Osteoblast (primary cell): Measurements from ENCODE around the gene YTHDF1. TPM values are rescaled to one million over a fixed set of nuclear protein-coding genes. Genes with fewer than 3 reads are reported as not detected.
"Not testable (repeated sequence)": the region's sequence is repeated elsewhere in the genome, so short reads cannot be mapped to it uniquely, and the experiment has no call there.

ENCODE experiments used
- DNase-seq: peaks from one replicate; pipeline ENCODE4 v3.0.0; 2011; ENCODE audit warnings: low spot score, mixed read lengths; ENCODE audit not compliant: insufficient read length; ENCODE audit errors: missing footprints
- H2AFZ ChIP-seq: 2 replicates; pipeline ENCODE4 v1.6.0; 2011; ENCODE audit warnings: mild to moderate bottlenecking, low read length
- H3K27ac ChIP-seq: 2 replicates; pipeline ENCODE4 v1.5.1; 2011; ENCODE audit warnings: mild to moderate bottlenecking, low read depth, low read length, moderate library complexity
- H3K27me3 ChIP-seq: 2 replicates; pipeline ENCODE4 v1.6.0; 2012; ENCODE audit warnings: mild to moderate bottlenecking, control low read depth, inconsistent platforms, low read length, moderate library complexity; ENCODE audit not compliant: insufficient read depth
- H3K36me3 ChIP-seq: 2 replicates; pipeline ENCODE4 v1.5.1; 2011; ENCODE audit warnings: mild to moderate bottlenecking, low read length, control low read depth, moderate library complexity; ENCODE audit not compliant: insufficient read depth
- H3K4me1 ChIP-seq: 2 replicates; pipeline ENCODE4 v1.5.1; 2011; ENCODE audit warnings: mild to moderate bottlenecking, low read length, control low read depth, moderate library complexity; ENCODE audit not compliant: insufficient read depth
- H3K4me2 ChIP-seq: 2 replicates; pipeline ENCODE4 v1.6.0; 2011; ENCODE audit warnings: mild to moderate bottlenecking, low read length; ENCODE audit not compliant: insufficient read depth
- H3K4me3 ChIP-seq: fragments of 200-600 bp; sonication (generic); 3 replicates; pipeline ENCODE4 v1.5.1; 2012; ENCODE audit warnings: mild to moderate bottlenecking, low read length, inconsistent platforms; ENCODE audit not compliant: insufficient read depth
- H3K79me2 ChIP-seq: 2 replicates; pipeline ENCODE4 v1.6.0; 2012; ENCODE audit warnings: mild to moderate bottlenecking, low read length, control low read depth, inconsistent platforms; ENCODE audit not compliant: insufficient read depth
- H3K9me3 ChIP-seq: 2 replicates; pipeline ENCODE4 v1.5.1; 2011; ENCODE audit warnings: low read depth, low read length, control low read depth
- H4K20me1 ChIP-seq: 2 replicates; pipeline ENCODE4 v1.6.0; 2012; ENCODE audit warnings: mild to moderate bottlenecking, low read length, control low read depth; ENCODE audit not compliant: insufficient read depth
- CTCF ChIP-seq: IDR thresholded peaks from 2 replicates; pipeline ENCODE4 v1.5.1; 2011; ENCODE audit warnings: mild to moderate bottlenecking, low read depth, low read length, moderate library complexity; ENCODE audit errors: extremely low read depth
- total RNA-seq: library from RNA; depleted of rRNA; stranded (reverse); fragments of >200 nt; gene quantifications from 2 replicates; pipeline ENCODE4 v1.2.3, GENCODE V29; 2012

The YTHDF1 gene
- total RNA-seq, 1 donor = 23.9 TPM

GRCh38 chr20:63160641-63161175, 55.2 kb downstream of the YTHDF1 start:
- Histone ChIP-seq H3K4me2 (no peak overlapping the region), H3K9me3 (no peaks in the 10 kb centered on the region), H3K36me3 (no peaks in the 10 kb centered on the region), H3K4me1 (no peaks in the 10 kb centered on the region), H4K20me1 (no peaks in the 10 kb centered on the region), H3K4me3 (no peak overlapping the region), H3K79me2 (no peaks in the 10 kb centered on the region), H3K27ac (no peak overlapping the region), H2AFZ (no peak overlapping the region), H3K27me3 (peaks cover 21% of the 10 kb centered on the region)
- peak; percentile 74 for DNase-seq
- no peak for TF ChIP-seq CTCF

GRCh38 chr20:63159826-63160640, 55.9 kb downstream of the YTHDF1 start:
- H3K27ac ChIP-seq = no peak overlapping the region
- no peaks in the 10 kb centered on the region for H4K20me1 ChIP-seq
- no peaks in the 10 kb centered on the region for H3K79me2 ChIP-seq
- no peak overlapping the region for H2AFZ ChIP-seq
- TF ChIP-seq CTCF = no peak
- no peak overlapping the region for H3K4me2 ChIP-seq
- no peaks in the 10 kb centered on the region for H3K36me3 ChIP-seq
- H3K4me3 ChIP-seq = no peak overlapping the region
- DNase-seq = peak; percentile 79
- H3K27me3 ChIP-seq = peaks cover 28% of the 10 kb centered on the region
- no peaks in the 10 kb centered on the region for H3K9me3 ChIP-seq
- H3K4me1 ChIP-seq = no peaks in the 10 kb centered on the region

DNA sequence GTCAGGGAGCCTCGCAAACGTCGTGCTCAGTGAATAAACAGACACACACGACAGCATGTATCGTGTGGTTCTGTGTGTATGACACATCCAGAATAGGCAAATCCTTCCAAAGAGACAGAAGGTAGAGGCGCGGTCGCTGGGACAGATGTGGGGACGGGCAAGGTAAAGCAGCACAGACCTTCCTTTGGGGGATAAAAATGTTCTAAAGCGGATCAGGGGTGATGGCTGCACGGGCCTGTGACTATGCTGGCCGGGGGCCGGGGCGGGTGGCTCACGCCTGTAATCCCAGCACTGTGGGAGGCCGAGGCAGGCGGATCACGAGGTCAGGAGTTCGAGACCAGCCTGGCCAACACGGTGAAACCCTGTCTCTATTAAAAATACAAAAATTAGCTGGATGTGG, 56.7 kb downstream of the YTHDF1 start:
- not testable (repeated sequence) for H3K4me1 ChIP-seq, H3K27ac ChIP-seq, H2AFZ ChIP-seq, H4K20me1 ChIP-seq, H3K4me3 ChIP-seq, H3K36me3 ChIP-seq, H3K9me3 ChIP-seq, H3K4me2 ChIP-seq, H3K79me2 ChIP-seq
- H3K27me3 ChIP-seq = peaks cover 30% of the 10 kb centered on the region
- peak; percentile 53 for DNase-seq

DNA sequence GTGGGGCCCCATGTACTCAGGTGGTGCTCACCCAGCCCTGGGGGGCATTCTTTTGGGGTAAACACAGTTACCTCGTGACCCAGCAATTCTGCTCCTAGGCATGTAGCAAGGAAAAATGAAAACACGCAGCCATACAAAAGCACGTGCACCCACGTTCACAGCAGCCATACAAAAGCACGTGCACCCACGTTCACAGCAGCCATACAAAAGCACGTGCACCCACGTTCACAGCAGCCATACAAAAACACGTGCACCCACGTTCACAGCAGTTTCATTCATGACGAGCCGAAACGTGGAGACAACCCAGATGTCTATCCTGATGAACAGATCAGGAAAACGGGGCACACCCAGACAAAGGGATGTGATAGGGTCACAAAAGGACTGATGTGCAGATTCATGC, 57.1 kb downstream of the YTHDF1 start:
- no peak overlapping the region for H3K4me2 ChIP-seq
- no peak for TF ChIP-seq CTCF
- no peak overlapping the region for H3K4me3 ChIP-seq
- H2AFZ ChIP-seq = no peak overlapping the region
- H3K27ac ChIP-seq = no peak overlapping the region
- H3K9me3 ChIP-seq = no peaks in the 10 kb centered on the region
- H3K79me2 ChIP-seq = no peaks in the 10 kb centered on the region
- H4K20me1 ChIP-seq = no peaks in the 10 kb centered on the region
- no peaks in the 10 kb centered on the region for H3K36me3 ChIP-seq
- peaks cover 31% of the 10 kb centered on the region for H3K27me3 ChIP-seq
- peak; percentile 22 for DNase-seq
- no peaks in the 10 kb centered on the region for H3K4me1 ChIP-seq
